BLaER1 treated with 17β-estradiol and CSF1 and Interleukin-3, amounts not matched to agents 10 nM and 100 nM (cell line): ENCODE measurements around the gene ZNF728.
"Not testable (repeated sequence)": the region's sequence is repeated elsewhere in the genome, so short reads cannot be mapped to it uniquely, and the experiment has no call there.

Experiments used
- H3K27ac ChIP-seq, 11 experiments: shearing (Covaris generic); formaldehyde crosslinking; 2 replicates each; pipeline ENCODE4 v1.8.1; 2022
- H3K27me3 ChIP-seq, 11 experiments: shearing (Covaris generic); formaldehyde crosslinking; 2 replicates each; pipeline ENCODE4 v1.8.1; 2022
- H3K36me3 ChIP-seq, 11 experiments: shearing (Covaris generic); formaldehyde crosslinking; 2 replicates each; pipeline ENCODE4 v1.8.1; 2022
- H3K4me1 ChIP-seq, 10 experiments: shearing (Covaris generic); formaldehyde crosslinking; 2 replicates each; pipeline ENCODE4 v1.8.1; 2022
- H3K4me2 ChIP-seq, 11 experiments: shearing (Covaris generic); formaldehyde crosslinking; 2 replicates each; pipeline ENCODE4 v1.8.1; 2022
- H3K4me3 ChIP-seq, 10 experiments: shearing (Covaris generic); formaldehyde crosslinking; 2 replicates each; pipeline ENCODE4 v1.8.1; 2022
- H3K9ac ChIP-seq, 11 experiments: shearing (Covaris generic); formaldehyde crosslinking; 2 replicates each; pipeline ENCODE4 v1.8.1; 2022
- H3K9me3 ChIP-seq, 11 experiments: shearing (Covaris generic); formaldehyde crosslinking; replicated peaks in 1 of 11; 2 replicates each; pipeline ENCODE4 v1.8.1; 2022
- H4K20me1 ChIP-seq, 11 experiments: shearing (Covaris generic); formaldehyde crosslinking; 2 replicates each; pipeline ENCODE4 v1.8.1; 2022
- Cebpa-rat ChIP-seq, 11 experiments: shearing (Covaris generic); IDR thresholded peaks; 2 replicates each; pipeline ENCODE4 v1.8.1; 2022

Gene ZNF728

DNA sequence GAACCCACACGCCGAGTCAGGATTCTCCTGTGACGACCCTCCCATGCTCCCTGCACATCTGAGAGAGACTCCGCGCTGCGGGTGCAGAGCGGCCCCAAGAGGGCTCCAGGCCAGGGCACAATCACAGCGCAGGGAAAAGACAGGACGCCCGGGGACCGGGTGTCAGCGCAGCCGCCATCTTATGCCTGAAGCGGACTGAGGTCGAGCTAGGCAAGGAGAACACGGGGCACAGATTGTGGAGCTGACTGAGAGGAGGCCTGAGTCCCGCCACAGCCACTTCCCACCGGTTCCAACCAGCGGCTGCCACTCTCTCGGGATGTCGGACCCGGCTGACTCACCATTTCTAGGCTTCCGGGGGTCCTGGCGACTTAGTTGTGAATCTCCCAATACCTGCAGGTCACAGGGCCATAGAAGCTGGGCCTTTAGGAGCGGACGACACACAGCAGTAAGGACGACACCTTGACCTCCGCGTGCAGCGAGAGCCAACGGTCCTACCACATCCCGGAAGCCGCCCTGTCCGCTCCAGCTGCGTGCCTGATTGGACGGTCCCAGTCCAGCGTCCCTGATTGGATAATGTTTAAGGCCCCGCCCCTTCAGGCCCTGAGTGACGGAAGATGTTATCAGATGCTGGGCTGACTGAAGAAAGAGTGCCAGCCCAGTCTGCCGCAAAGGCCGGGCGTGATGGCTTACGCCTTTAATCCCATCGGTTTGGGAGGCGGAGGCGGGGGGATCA, at the start of gene ZNF728:
TSS of gene ZNF728 (minus strand) at position 487 of the 733 bp plus-strand sequence. CDS start at position 341, 146 bp downstream.
- Histone ChIP-seq H3K4me2 (no peak within 1 kb of the TSS), H3K4me1 (no peaks in the 10 kb centered on the region), H3K27ac (no peak within 1 kb of the TSS), H4K20me1 (no peaks in the 10 kb centered on the region), H3K9ac (no peak within 1 kb of the TSS), H3K36me3 (no peaks in the 10 kb centered on the region), H3K9me3 (peaks cover 55 to 84% (median 72%) of the 10 kb centered on the region in 11 experiments), H3K4me3 (no peak within 1 kb of the TSS), H3K27me3 (no peaks in the 10 kb centered on the region)
- TF ChIP-seq Cebpa-rat (IDR thresholded peaks at IDR 0.05), result no peak

DNA sequence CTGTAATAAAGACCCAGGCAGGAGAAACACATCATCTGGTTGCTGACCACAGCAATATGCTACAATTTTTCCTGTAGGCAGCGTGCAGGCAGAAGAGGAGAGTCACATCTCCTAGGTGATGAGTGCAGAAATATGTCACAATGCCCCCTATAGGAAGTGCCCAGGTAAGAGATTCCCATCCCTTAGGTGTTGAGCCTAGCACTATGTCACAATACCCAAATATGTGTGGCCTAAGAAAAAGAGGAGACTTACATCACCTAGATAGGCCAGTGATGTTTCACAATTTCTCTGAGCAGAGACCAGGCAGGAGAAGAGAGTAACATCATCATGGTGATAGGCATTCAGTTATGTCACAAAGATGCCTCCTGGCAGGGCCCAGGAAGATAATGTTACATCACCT, 49.4 kb upstream of the ZNF728 start:
- H3K27me3 ChIP-seq, result no peaks in the 10 kb centered on the region
- no peak overlapping the region for H3K4me3 ChIP-seq
- H3K9me3 ChIP-seq, result peaks cover 0 to 40% (median 2%) of the 10 kb centered on the region in 11 experiments; a peak in 10 of 22 replicates
- no peaks in the 10 kb centered on the region for H3K36me3 ChIP-seq
- H3K4me2 ChIP-seq, result no peak overlapping the region
- H3K27ac ChIP-seq, result no peak overlapping the region
- no peaks in the 10 kb centered on the region for H3K4me1 ChIP-seq
- 0 out of 22 replicates have a peak, but pooled peaks of 1 of the 11 experiments have one; percentile 9 for TF ChIP-seq Cebpa-rat (IDR thresholded peaks at IDR 0.05)
- no peak overlapping the region for H3K9ac ChIP-seq
- H4K20me1 ChIP-seq, result no peaks in the 10 kb centered on the region

DNA sequence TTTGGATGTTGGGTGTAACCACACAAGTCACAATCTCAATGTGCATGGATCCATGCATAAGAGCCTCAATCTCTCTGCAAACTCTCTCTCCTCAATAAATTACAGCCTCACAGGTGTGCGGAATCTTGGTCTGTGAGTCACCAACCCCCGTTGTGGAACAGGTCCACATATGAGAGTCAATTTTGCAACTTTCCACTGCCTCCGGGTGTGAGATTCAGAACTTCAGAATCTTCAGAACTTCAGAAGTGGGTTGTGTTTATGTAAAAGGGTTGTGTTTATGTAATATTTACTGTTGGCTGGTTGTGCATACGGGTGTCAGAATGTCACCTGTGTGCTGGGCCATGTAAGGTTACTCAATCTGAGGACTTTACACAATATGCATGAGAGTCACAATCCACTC, 46.3 kb upstream of the ZNF728 start:
- no peak for TF ChIP-seq Cebpa-rat (IDR thresholded peaks at IDR 0.05)

DNA sequence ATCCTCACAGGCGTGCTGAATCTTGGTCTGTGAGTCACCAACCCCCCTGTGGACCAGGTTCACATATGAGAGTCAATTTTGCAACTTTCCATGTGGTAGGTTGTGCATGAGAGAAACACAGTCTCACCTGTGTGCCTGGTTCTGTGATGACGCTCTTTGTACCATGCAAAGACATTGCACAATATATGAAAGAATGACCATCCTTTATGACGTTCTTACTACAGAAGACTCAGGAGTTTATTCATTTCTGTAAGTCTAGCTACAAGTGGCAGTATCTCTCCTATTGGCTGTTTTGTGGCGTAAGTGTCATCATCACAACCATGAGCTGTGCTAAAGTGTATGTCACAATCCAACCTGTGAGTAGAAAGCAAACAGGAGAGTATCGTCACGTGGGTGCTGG, 43.8 kb upstream of the ZNF728 start:
- Histone ChIP-seq H3K9me3 (peaks cover 0 to 69% (median 16%) of the 10 kb centered on the region in 11 experiments; a peak in 14 of 22 replicates), H3K4me1 (no peaks in the 10 kb centered on the region), H3K36me3 (no peaks in the 10 kb centered on the region), H3K4me3 (no peak overlapping the region), H3K27ac (no peak overlapping the region), H3K9ac (no peak overlapping the region), H4K20me1 (no peaks in the 10 kb centered on the region), H3K27me3 (no peaks in the 10 kb centered on the region), H3K4me2 (no peak overlapping the region)
- peak in 2 of 11 experiments; percentile 15 to 35; a peak in 2 of 22 replicates for TF ChIP-seq Cebpa-rat (IDR thresholded peaks at IDR 0.05)

More for the DNA sequence above, 46.3 kb upstream of the ZNF728 start:
- H3K4me1 ChIP-seq, result no peaks in the 10 kb centered on the region
- no peak overlapping the region for H3K27ac ChIP-seq
- H3K27me3 ChIP-seq, result no peaks in the 10 kb centered on the region
- H3K9me3 ChIP-seq, result peaks cover 0 to 64% (median 16%) of the 10 kb centered on the region in 11 experiments; a peak in 13 of 22 replicates
- no peak overlapping the region for H3K9ac ChIP-seq
- H3K4me3 ChIP-seq, result no peak overlapping the region
- no peak overlapping the region for H3K4me2 ChIP-seq
- H4K20me1 ChIP-seq, result no peaks in the 10 kb centered on the region
- H3K36me3 ChIP-seq, result no peaks in the 10 kb centered on the region

DNA sequence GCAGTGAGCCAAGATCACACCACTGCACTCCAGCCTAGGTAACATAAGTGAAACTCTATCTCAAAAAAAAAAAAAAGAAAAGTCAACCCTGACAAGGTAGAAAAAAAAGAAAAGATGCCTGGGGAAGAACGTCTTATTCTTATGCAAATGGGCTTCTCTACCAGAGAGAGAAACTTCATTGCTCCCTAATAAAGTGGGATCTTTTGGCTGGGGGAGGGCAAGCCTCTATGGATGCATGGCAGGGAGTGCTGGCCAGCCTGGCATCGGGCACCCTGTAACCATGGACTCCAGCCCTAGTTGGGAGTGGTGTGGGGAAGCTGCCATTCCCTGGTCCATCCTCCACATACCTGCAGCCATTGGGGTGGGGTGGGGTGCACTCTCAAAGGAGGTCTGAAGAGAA, 30.7 kb upstream of the ZNF728 start:
- no peak overlapping the region for H3K4me2 ChIP-seq

DNA sequence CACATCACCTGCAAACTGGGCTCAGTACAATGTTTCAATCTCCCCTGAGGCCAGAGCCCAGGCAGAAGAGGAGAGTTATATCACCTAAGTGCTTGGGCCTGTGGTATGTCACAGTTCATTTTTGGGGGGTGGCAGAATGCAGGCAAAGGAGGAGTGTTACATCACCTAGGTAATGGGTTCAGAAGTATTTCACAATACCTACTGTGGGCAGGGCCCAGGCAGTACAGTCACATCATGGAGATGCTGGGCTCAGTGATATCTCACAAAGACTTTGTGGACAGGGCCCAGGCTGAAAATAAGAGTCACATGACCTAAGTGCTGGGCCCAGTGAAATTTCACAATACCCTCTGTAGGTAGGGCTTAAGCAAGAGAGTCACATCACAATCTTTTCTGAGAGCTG, 12.7 kb upstream of the ZNF728 start:
- H3K4me1 ChIP-seq, result no peaks in the 10 kb centered on the region
- no peaks in the 10 kb centered on the region for H3K27me3 ChIP-seq
- no peak overlapping the region for H3K27ac ChIP-seq
- no peaks in the 10 kb centered on the region for H4K20me1 ChIP-seq
- H3K9ac ChIP-seq, result no peak overlapping the region
- no peak overlapping the region for H3K4me2 ChIP-seq
- H3K9me3 ChIP-seq, result peaks cover 31 to 74% (median 43%) of the 10 kb centered on the region in 11 experiments
- no peaks in the 10 kb centered on the region for H3K36me3 ChIP-seq
- peak in 5 of 11 experiments; percentile 26 to 74 (median 44); a peak in 8 of 22 replicates for TF ChIP-seq Cebpa-rat (IDR thresholded peaks at IDR 0.05)
- H3K4me3 ChIP-seq, result no peak overlapping the region

More for the DNA sequence above, 30.7 kb upstream of the ZNF728 start:
- H3K27ac ChIP-seq, result no peak overlapping the region
- no peaks in the 10 kb centered on the region for H4K20me1 ChIP-seq
- TF ChIP-seq Cebpa-rat (IDR thresholded peaks at IDR 0.05), result no peak
- no peaks in the 10 kb centered on the region for H3K36me3 ChIP-seq
- H3K4me1 ChIP-seq, result no peaks in the 10 kb centered on the region
- H3K9ac ChIP-seq, result no peak overlapping the region
- no peak overlapping the region for H3K4me3 ChIP-seq
- H3K27me3 ChIP-seq, result no peaks in the 10 kb centered on the region
- peaks cover 28 to 63% (median 52%) of the 10 kb centered on the region in 11 experiments; a peak in 21 of 22 replicates for H3K9me3 ChIP-seq

DNA sequence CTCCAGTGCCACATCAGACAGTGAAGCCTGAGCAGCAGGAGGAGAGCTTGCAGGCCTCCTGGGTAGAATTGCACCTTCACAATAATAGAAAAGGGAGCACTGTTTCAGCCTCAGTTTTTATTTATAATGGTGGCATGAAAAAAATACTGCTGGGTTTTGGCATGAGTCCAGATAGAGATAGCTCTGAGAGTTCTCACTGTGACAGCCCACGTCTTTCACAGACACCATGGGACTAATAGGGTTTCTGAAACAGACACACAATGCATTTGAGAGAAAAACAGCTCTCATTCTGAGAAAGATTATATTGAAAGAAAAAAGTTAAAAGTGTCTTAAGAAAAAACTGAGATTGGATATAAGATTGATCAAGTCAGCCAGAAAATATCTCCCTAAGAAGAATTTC, 8.0 kb downstream of the ZNF728 start:
- not testable (repeated sequence) for H3K9ac ChIP-seq, H3K36me3 ChIP-seq, H3K27ac ChIP-seq, H3K4me1 ChIP-seq, H4K20me1 ChIP-seq, H3K4me3 ChIP-seq, H3K4me2 ChIP-seq, H3K27me3 ChIP-seq
- H3K9me3 ChIP-seq, result peaks cover 38 to 82% (median 62%) of the 10 kb centered on the region in 11 experiments; a peak in 21 of 22 replicates

DNA sequence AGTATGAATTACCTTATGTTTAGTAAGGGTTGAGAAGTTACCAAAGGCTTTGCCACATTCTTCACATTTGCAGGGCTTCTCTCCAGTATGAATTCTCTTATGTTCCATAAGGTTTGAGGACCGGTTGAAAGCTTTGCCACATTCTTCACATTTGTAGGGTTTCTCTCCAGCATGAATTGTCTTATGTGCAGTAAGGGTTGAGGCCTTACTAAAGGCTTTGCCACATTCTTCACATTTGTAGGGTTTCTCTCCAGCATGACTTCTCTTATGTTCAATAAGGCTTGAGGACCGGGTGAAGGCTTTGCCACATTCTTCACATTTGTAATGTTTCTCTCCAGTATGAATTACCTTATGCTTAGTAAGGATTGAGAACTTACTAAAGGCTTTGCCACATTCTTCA, 26.7 kb downstream of the ZNF728 start:
- Histone ChIP-seq H4K20me1 (no peaks in the 10 kb centered on the region), H3K27me3 (no peaks in the 10 kb centered on the region), H3K9me3 (peaks cover 88 to 98% (median 93%) of the 10 kb centered on the region in 11 experiments), H3K27ac (no peak overlapping the region), H3K36me3 (no peaks in the 10 kb centered on the region), H3K9ac (no peak overlapping the region), H3K4me1 (no peaks in the 10 kb centered on the region), H3K4me2 (no peak overlapping the region), H3K4me3 (peak overlapping the region in 2 of 10 experiments; percentile 15 to 21; a peak in 3 of 20 replicates)
- TF ChIP-seq Cebpa-rat (IDR thresholded peaks at IDR 0.05), result no peak

DNA sequence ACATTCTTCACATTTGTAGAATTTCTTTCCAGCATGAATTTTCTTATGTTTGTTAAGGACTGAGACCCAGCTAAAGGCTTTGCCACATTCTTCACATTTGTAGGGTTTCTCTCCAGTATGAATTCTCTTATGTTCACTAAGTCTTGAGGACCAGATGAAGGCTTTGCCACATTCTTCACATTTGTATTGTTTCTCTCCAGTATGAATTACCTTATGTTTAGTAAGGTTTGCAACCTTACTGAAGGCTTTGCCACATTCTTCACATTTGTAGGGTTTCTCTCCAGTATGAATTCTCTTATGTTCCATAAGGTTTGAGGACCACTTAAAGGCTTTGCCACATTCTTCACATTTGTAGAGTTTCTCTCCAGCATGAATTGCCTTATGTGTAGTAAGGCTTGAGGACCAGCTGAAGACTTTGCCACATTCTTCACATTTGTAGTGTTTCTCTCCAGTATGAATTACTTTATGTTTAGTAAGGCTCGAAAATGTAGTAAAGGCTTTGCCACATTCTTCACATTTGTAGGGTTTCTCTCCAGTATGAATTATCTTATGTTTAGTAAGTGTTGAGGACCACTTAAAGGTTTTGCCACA, 27.3 kb downstream of the ZNF728 start:
- H3K36me3 ChIP-seq, H3K27ac ChIP-seq, H3K4me2 ChIP-seq, H3K9ac ChIP-seq, H4K20me1 ChIP-seq, H3K27me3 ChIP-seq, H3K4me1 ChIP-seq: not testable (repeated sequence)
- Histone ChIP-seq H3K9me3 (peaks cover 88 to 98% (median 93%) of the 10 kb centered on the region in 11 experiments), H3K4me3 (peak overlapping the region in 3 of 10 experiments; percentile 8 to 21 (median 15); a peak in 3 of 20 replicates)
